IPS-11a (cell line): ENCODE data around the gene RBFOX2.
"Not testable (repeated sequence)": the region's sequence is repeated elsewhere in the genome, so short reads cannot be mapped to it uniquely, and the experiment has no call there.

Experiments used
- H3K4me3 ChIP-seq: one replicate; pipeline ENCODE4 v1.5.1; 2013; ENCODE audit warnings: low read depth, low read length, control low read depth

Gene RBFOX2

DNA sequence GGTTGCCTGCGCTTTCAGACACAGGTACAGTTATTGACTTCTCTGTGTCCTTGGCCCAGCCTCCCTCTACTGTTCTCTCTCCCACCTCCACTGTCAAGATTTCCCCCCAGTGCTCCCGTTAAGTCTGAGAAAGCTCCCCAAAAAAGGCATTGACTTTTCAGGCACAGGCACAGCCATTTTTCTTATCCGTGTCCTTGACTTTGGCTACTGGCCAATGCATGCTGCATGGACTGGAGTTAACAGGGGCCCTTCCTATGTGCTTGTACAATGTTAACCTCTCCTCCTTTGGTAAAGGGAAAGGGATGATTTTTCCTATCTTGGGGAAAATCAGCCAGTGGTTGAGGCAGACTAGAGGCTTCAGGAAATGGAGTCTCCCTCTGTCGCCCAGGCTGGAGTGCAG lies 306.7 kb downstream of the RBFOX2 start:
- no peak overlapping the region for H3K4me3 ChIP-seq

GRCh38 chr22:35719212-35719875 lies 309.3 kb downstream of the RBFOX2 start:
- H3K4me3 ChIP-seq: no peak overlapping the region

DNA sequence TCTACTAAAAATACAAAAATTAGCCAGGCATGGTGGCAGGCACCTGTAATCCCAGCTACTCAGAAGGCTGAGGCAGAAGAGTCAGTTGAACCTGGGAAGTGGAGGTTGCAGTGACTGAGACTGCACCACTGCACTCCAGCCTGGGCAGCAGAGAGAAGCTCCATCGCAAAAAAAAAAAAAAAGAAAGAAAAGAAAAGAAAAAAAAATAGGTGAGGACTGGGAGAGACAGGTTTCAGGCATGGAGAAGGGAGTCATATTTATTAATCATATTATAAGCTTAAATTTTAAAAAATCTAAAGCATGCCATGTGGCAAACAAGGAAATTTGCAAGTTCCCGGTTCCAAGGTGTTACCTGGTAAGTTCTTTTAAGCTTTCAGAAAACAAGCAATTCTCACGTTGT lies 311.1 kb downstream of the RBFOX2 start, which contains the start of gene APOL5:
TSS of gene APOL5 (plus strand) at position 301 of the 400 bp plus-strand sequence. CDS start at position 301, 0 bp downstream.
- no peak within 1 kb of the TSS for H3K4me3 ChIP-seq

DNA sequence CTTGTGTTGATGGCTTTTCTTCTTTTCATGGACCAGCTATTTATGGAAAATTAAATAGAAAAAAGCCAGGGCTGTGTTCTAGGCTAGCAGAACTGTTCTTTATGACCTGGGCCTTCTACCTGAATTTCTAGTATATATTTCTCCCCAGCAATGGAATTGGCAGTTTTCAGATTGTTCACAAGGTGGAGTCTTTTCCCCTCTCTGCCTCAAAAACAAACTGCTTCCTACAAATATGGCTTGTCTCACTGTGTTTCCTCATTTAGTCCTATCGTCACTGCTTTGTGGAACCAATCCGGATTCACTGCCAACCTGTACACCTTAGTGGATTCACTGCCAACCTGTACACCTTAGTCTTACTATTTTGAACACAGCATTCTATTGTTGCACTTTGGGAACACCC lies 316.0 kb downstream of the RBFOX2 start:
- no peak overlapping the region for H3K4me3 ChIP-seq

DNA sequence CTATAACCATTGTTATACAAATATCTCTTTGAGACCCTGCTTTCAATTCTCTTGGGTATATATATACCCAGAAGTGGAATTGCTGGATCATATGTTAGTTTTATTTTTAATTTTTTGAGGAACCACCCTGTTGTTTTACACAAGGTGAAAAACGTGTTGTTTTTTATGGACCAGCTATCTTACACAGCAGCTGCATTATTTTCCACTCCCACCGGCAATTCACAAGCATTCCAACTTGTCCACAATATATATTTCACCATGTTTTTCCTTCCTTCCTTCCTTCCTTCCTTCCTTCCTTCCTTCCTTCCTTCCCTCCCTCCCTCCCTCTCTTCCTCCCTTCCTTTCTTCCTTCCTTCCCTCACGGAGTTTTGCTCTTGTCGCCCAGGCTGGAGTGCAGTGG lies 317.3 kb downstream of the RBFOX2 start:
- no peak overlapping the region for H3K4me3 ChIP-seq

- no peak overlapping the region for H3K4me3 ChIP-seq
Observed at GRCh38 chr22:35708917-35709316, 319.7 kb downstream of the RBFOX2 start.

DNA sequence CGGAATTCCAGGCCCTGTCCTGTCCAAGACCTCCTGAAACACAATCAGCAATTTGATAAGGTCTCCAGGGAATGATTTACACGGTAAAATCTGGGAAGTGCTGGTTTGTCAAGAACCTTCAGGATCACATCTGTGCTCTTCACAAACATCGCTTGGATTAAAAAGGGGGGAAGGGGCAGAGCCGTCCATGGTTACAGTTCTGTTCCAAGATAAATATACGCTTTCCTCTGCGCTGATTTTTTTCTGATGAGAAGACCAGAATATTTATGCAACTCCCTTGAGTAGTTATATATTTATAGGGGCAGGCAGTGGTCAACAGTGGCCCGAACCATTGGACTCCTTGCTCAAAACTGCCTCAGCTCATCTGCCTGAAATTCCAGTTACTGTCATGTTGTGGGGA lies 320.2 kb downstream of the RBFOX2 start:
- H3K4me3 ChIP-seq: no peak overlapping the region

GRCh38 chr22:35705141-35705540 lies 323.5 kb downstream of the RBFOX2 start:
- H3K4me3 ChIP-seq: no peak overlapping the region

GRCh38 chr22:35703861-35704584 lies 324.6 kb downstream of the RBFOX2 start:
- no peak overlapping the region for H3K4me3 ChIP-seq

- H3K4me3 ChIP-seq: not testable (repeated sequence)
Observed at GRCh38 chr22:35699852-35700251, 328.8 kb downstream of the RBFOX2 start.

DNA sequence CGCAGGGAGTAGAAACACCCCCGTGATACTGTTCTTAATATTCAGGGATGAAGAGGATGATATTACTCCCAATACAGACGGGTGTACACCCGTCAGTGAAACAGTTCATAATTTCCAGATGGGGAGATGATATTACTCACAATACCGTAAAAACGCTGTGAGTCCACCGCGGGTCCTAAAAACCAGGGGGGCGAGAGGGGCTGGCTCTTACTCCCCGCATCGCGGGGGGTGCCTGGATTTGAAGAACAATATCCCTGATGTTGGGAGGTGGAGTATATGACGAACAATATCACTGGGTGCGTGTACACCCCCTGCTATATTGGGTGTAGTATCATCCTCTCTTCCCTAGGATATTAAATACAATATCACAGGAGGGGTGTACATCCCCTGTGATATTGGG lies 331.5 kb downstream of the RBFOX2 start:
- H3K4me3 ChIP-seq: no peak overlapping the region

GRCh38 chr22:35695202-35695601 lies 333.4 kb downstream of the RBFOX2 start:
- no peak overlapping the region for H3K4me3 ChIP-seq

DNA sequence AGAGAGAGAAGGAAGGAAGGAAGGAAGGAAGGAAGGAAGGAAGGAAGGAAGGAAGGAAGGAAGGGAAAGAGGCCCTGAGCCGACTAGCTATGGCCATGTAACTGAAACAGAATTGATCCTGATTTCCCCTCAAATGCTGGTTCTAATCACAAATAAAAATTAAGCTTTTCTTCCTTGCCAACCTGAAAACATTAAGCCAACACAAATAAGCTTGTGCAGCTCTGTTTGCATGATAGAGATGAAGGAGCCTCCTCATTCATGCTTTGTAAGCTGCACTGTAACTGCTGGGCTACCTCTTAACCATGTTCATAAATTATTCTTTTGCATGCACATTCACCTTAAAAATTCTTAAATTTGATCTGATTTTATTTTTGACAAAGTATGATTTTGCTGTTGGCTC lies 338.6 kb downstream of the RBFOX2 start:
- H3K4me3 ChIP-seq: no peak overlapping the region

GRCh38 chr22:35688913-35689675 lies 339.5 kb downstream of the RBFOX2 start:
- no peak overlapping the region for H3K4me3 ChIP-seq
